Endothelial cell (in vitro differentiated cells): Measurements from ENCODE around the gene HSPBP1. TPM values are rescaled to one million over a fixed set of nuclear protein-coding genes. Genes with fewer than 3 reads are reported as not detected.

ENCODE experiments used
- DNase-seq: peaks from one replicate; pipeline ENCODE4 v3.0.0; 2021; ENCODE audit warnings: low spot score
- H3K27ac Mint-ChIP-seq: one replicate; pipeline ENCODE4 v1.8.0; 2021; ENCODE audit warnings: mixed read lengths, inconsistent platforms; ENCODE audit not compliant: unreplicated experiment
- H3K27me3 Mint-ChIP-seq: one replicate; pipeline ENCODE4 v1.8.0; 2021; ENCODE audit warnings: mild to moderate bottlenecking, moderate library complexity, mixed read lengths, inconsistent platforms; ENCODE audit not compliant: unreplicated experiment
- H3K36me3 Mint-ChIP-seq: one replicate; pipeline ENCODE4 v1.8.0; 2021; ENCODE audit warnings: mild to moderate bottlenecking, low read depth, mixed read lengths, inconsistent platforms; ENCODE audit not compliant: unreplicated experiment
- H3K4me1 Mint-ChIP-seq: one replicate; pipeline ENCODE4 v1.8.0; 2021; ENCODE audit warnings: mild to moderate bottlenecking, mixed read lengths, inconsistent platforms; ENCODE audit not compliant: unreplicated experiment
- H3K4me3 Mint-ChIP-seq: one replicate; pipeline ENCODE4 v1.8.0; 2021; ENCODE audit warnings: mild to moderate bottlenecking, mixed read lengths, inconsistent platforms; ENCODE audit not compliant: unreplicated experiment
- H3K9me3 Mint-ChIP-seq: one replicate; pipeline ENCODE4 v1.8.0; 2021; ENCODE audit warnings: mixed read lengths, inconsistent platforms; ENCODE audit not compliant: unreplicated experiment
- CTCF ChIP-seq: fragments of 200-600 bp; sonication (generic); IDR thresholded peaks from one replicate; pipeline ENCODE4 v1.5.0; 2021; ENCODE audit warnings: antibody characterized with exemption; ENCODE audit not compliant: unreplicated experiment
- total RNA-seq: library from RNA; stranded (reverse); fragmentation: NEBNext Ultra II Directional; extraction: Animal tissue kit (Norgen Biotek cat#: 25700); gene quantifications from one replicate; pipeline ENCODE4 v1.2.1, GENCODE V29; 2021; ENCODE audit not compliant: unreplicated experiment

Gene HSPBP1
- total RNA-seq, 1 donor from 2014 or later = 24.6 TPM

GRCh38 chr19:55273978-55274707, 5.8 kb downstream of the HSPBP1 start:
- DNase-seq = no peak
- Mint-ChIP-seq H3K27ac (no peak overlapping the region), H3K4me3 (no peak overlapping the region), H3K27me3 (peaks cover 10% of the 10 kb centered on the region), H3K36me3 (peaks cover 21% of the 10 kb centered on the region), H3K9me3 (no peaks in the 10 kb centered on the region), H3K4me1 (peaks cover 2% of the 10 kb centered on the region)
- no peak for TF ChIP-seq CTCF

- Mint-ChIP-seq H3K9me3 (no peaks in the 10 kb centered on the region), H3K27me3 (peaks cover 7% of the 10 kb centered on the region), H3K4me1 (peaks cover 2% of the 10 kb centered on the region), H3K36me3 (peaks cover 22% of the 10 kb centered on the region), H3K27ac (no peak overlapping the region), H3K4me3 (peak overlapping the region; percentile 26)
- no peak for DNase-seq
- TF ChIP-seq CTCF = no peak
Measured at GRCh38 chr19:55272142-55272541, 7.8 kb downstream of the HSPBP1 start.

GRCh38 chr19:55270172-55270942, 9.6 kb downstream of the HSPBP1 start:
- H3K9me3 Mint-ChIP-seq = peaks cover 4% of the 10 kb centered on the region
- H3K27me3 Mint-ChIP-seq = peaks cover 11% of the 10 kb centered on the region
- peaks cover 30% of the 10 kb centered on the region for H3K36me3 Mint-ChIP-seq
- no peak for DNase-seq
- TF ChIP-seq CTCF = no peak
- no peak overlapping the region for H3K27ac Mint-ChIP-seq
- H3K4me1 Mint-ChIP-seq = peaks cover 2% of the 10 kb centered on the region
- H3K4me3 Mint-ChIP-seq = peak overlapping the region; percentile 79

- no peak for TF ChIP-seq CTCF
- Mint-ChIP-seq H3K27me3 (peaks cover 11% of the 10 kb centered on the region), H3K4me1 (peaks cover 2% of the 10 kb centered on the region), H3K36me3 (peaks cover 26% of the 10 kb centered on the region), H3K27ac (no peak overlapping the region), H3K9me3 (peaks cover 4% of the 10 kb centered on the region), H3K4me3 (no peak overlapping the region)
- DNase-seq = no peak
Measured at GRCh38 chr19:55269299-55269698, 10.6 kb downstream of the HSPBP1 start.

GRCh38 chr19:55266840-55267239, 13.1 kb downstream of the HSPBP1 start:
- DNase-seq = no peak
- no peak overlapping the region for H3K27ac Mint-ChIP-seq
- peaks cover 2% of the 10 kb centered on the region for H3K4me1 Mint-ChIP-seq
- peaks cover 25% of the 10 kb centered on the region for H3K36me3 Mint-ChIP-seq
- peaks cover 7% of the 10 kb centered on the region for H3K27me3 Mint-ChIP-seq
- TF ChIP-seq CTCF = no peak
- H3K4me3 Mint-ChIP-seq = no peak overlapping the region
- peaks cover 4% of the 10 kb centered on the region for H3K9me3 Mint-ChIP-seq
